Upper lobe of left lung (tissue), 6 donors: ENCODE results near the gene ATOH7. TPM values are rescaled to one million over a fixed set of nuclear protein-coding genes. Genes with fewer than 3 reads are reported as not detected.
"Not testable (repeated sequence)": the region's sequence is repeated elsewhere in the genome, so short reads cannot be mapped to it uniquely, and the experiment has no call there.

Source experiments
- ATAC-seq, 2 donors: fragments of 200-7000 bp; cut with Tn5 transposase; one replicate each; pipeline ENCODE4 v1.9.1; 2022; ENCODE audit warnings: mild to moderate bottlenecking in 2 of 2, moderate library complexity in 2 of 2; ENCODE audit not compliant: low FRiP score in 2 of 2
- DNase-seq, 2 donors: peaks; one replicate each; pipeline ENCODE4 v3.0.0-alpha.2; 2019 to 2020
- H3K27ac ChIP-seq, 4 donors: fragments of 200-600 bp; sonication (generic); one replicate each; pipeline ENCODE4 v1.5.1; 2016 to 2019
- H3K27me3 ChIP-seq, 4 donors: fragments of 200-600 bp; sonication (generic); one replicate each; pipeline ENCODE4 v1.5.1; 2017 to 2019
- H3K36me3 ChIP-seq, 4 donors: fragments of 200-600 bp; sonication (generic); one replicate each; pipeline ENCODE4 v1.5.1; 2016 to 2019
- H3K4me1 ChIP-seq, 4 donors: fragments of 200-600 bp; sonication (generic); one replicate each; pipeline ENCODE4 v1.5.1; 2018 to 2019
- H3K4me3 ChIP-seq, 4 donors: fragments of 200-600 bp; sonication (generic); one replicate each; pipeline ENCODE4 v1.5.1; 2017 to 2019; ENCODE audit warnings: mild to moderate bottlenecking in 2 of 4, moderate library complexity in 1 of 4
- H3K9me3 ChIP-seq, 4 donors: fragments of 200-600 bp; sonication (generic); one replicate each; pipeline ENCODE4 v1.5.1; 2018 to 2019
- EP300 ChIP-seq, 4 donors: sonication (generic); formaldehyde crosslinking; IDR thresholded peaks; one replicate each; pipeline ENCODE4 v1.5.1; 2017; ENCODE audit warnings: antibody characterized with exemption in 4 of 4, control low read depth in 2 of 4
- POLR2A ChIP-seq, 4 donors: fragments of 450-650 bp; IDR thresholded peaks; one replicate each; pipeline ENCODE4 v1.5.1; 2016 to 2017; ENCODE audit warnings: antibody characterized with exemption in 4 of 4, mild to moderate bottlenecking in 2 of 4
- POLR2AphosphoS5 ChIP-seq, 2 donors: sonication (generic); formaldehyde crosslinking; IDR thresholded peaks; one replicate each; pipeline ENCODE4 v1.5.1; 2017; ENCODE audit warnings: antibody characterized with exemption in 2 of 2
- WGBS, 2 donors: methylation state at CpG; one replicate each; pipeline ENCODE4 v1.1.5; 2017 to 2018; 5-methylcytosine and 5-hydroxymethylcytosine counted together
- total RNA-seq, 6 donors: library from RNA; depleted of rRNA in 4 of 6; stranded (reverse); fragments of >200 nt in 4 of 6; gene quantifications; one replicate each; pipeline versions ENCODE4 v1.1.0 to v1.2.1, GENCODE V29; 2016 to 2021
- TF ChIP-seq, protein P1 (sequence below), 6 experiments: fragments of 450-650 bp in 4 of 6; fragments of 200-600 bp in 2 of 6; sonication (generic) in 2 of 6; IDR thresholded peaks; one replicate each; pipeline ENCODE4 v1.5.1; 2016 to 2019; ENCODE audit warnings: antibody characterized with exemption in 6 of 6
- donor health status: DM: no; HTN: no; CAD: no; lungs with moderate emphysema.
- donor health status: DM: no; HTN: yes; CAD: no; lungs with severe emphysema.

Gene ATOH7
- total RNA-seq: not detected

DNA sequence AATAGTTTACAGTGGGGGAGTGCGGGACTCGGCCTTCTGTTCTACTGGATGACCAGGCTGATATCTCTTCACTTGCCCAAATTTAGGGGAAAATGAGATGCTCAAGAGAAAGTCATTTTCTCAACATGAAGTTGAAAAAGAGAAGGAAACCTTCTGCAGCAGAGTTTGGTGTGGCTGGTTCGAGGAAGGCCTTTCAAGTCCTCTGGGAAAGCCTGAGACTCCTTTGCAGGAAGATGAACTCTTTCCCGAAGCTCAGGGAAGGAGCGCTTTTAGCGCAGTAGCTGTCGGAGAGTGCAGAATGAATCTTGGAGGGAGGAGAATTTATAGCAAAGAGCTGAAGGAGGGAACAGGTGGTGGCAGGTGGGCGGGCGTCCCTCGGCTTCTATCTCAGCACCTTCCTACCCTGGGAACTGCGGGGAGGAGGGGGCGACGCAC lies at the start of gene ATOH7:
ATOH7 (minus strand) TSS at position 297 of the 435 bp plus-strand sequence. CDS start 436 bp downstream, outside the sequence.
- H3K4me1 ChIP-seq: peaks cover 9 to 15% (median 12%) of the 10 kb centered on the region in 4 donors
- DNase-seq (no peak), ATAC-seq (no peak)
- H3K36me3 ChIP-seq: no peaks in the 10 kb centered on the region
- H3K27ac ChIP-seq: peak within 1 kb of the TSS in 2 of 4 donors; percentile 18 to 61
- no peaks in the 10 kb centered on the region for H3K27me3 ChIP-seq
- 44 to 54% methylated on average over 13 of the region's 13 CpGs for WGBS, 2 donors
- TF ChIP-seq POLR2AphosphoS5 (IDR thresholded peaks at IDR 0.05): no peak
- peak within 1 kb of the TSS; percentile 48 to 71 (median 58) for H3K4me3 ChIP-seq
- no peaks in the 10 kb centered on the region for H3K9me3 ChIP-seq

DNA sequence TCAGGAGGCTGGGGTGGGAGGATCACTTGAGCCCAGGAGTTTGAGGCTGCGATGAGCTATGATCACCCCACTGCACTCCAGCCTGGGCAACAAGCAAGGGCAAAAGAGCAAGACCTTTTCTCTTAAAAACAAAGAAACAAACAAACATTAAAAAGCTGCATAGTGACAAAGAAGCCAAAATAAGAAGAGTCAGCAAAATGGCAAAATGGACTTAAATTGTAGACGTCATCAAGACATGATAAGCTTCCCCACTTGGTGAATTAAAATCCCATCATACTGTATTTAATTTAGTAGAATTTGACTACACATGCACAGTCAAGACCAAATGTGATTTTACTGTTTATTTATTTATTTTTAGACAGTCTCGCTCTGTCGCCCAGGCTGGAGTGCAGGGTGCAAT lies 48.8 kb upstream of the ATOH7 start:
- Histone ChIP-seq H3K27ac (no peak overlapping the region), H3K4me3 (no peak overlapping the region), H3K36me3 (no peaks in the 10 kb centered on the region), H3K9me3 (peaks cover 0 to 12% (median 6%) of the 10 kb centered on the region in 4 donors), H3K4me1 (no peaks in the 10 kb centered on the region), H3K27me3 (no peaks in the 10 kb centered on the region)
- DNase-seq (no peak), ATAC-seq (no peak)
- no peak for TF ChIP-seq POLR2A (IDR thresholded peaks at IDR 0.05)
- no peak for TF ChIP-seq EP300 (IDR thresholded peaks at IDR 0.05)
- TF ChIP-seq, protein P1, sequence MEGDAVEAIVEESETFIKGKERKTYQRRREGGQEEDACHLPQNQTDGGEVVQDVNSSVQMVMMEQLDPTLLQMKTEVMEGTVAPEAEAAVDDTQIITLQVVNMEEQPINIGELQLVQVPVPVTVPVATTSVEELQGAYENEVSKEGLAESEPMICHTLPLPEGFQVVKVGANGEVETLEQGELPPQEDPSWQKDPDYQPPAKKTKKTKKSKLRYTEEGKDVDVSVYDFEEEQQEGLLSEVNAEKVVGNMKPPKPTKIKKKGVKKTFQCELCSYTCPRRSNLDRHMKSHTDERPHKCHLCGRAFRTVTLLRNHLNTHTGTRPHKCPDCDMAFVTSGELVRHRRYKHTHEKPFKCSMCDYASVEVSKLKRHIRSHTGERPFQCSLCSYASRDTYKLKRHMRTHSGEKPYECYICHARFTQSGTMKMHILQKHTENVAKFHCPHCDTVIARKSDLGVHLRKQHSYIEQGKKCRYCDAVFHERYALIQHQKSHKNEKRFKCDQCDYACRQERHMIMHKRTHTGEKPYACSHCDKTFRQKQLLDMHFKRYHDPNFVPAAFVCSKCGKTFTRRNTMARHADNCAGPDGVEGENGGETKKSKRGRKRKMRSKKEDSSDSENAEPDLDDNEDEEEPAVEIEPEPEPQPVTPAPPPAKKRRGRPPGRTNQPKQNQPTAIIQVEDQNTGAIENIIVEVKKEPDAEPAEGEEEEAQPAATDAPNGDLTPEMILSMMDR (IDR thresholded peaks at IDR 0.05): no peak
- WGBS, 2 donors: 93 to 95% methylated on average over 4 of the region's 4 CpGs

DNA sequence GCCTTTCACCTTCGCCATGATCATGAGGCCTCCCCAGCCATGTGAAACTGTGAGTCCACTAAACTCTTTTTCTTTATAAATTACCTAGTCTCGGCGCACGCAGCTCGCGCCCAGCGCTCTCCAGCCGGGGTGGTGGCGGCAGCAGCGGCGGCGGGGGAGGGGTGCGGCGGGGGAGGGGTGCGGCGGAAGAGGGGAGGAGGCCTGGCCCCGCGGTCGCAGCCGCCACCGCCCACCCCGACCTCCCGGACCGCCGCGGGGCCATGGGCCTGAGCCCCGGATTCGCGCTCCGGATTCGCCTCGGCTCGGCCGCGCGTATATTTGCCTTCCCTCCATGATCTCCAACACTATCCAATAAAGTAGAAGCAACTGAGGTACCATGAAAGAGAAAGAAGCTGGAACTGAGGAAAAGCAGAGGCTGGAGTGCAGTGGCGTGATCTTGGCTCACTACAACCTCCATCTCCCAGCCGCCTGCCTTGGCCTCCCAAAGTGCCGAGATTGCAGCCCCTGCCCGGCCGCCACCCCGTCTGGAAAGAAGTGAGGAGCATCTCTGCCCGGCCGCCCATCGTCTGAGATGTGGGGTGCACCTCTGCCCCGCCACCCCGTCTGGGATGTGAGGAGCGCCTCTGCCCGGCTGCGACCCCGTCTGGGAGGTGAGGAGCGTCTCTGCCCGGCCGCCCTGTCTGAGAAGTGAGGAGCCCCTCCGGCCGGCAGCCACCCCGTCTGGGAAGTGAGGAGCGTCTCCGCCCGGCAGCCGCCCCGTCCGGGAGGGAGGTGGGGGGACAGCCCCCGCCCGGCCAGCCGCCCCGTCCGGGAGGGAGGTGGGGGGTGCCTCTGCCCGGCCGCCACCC lies 47.2 kb upstream of the ATOH7 start:
- 96 to 98% methylated on average over 52 to 61 of the region's 70 CpGs for WGBS, 2 donors
- not testable (repeated sequence) for H3K36me3 ChIP-seq, ATAC-seq, H3K4me1 ChIP-seq, H3K27me3 ChIP-seq, H3K27ac ChIP-seq, H3K4me3 ChIP-seq
- peaks cover 0 to 12% (median 6%) of the 10 kb centered on the region in 4 donors for H3K9me3 ChIP-seq
- peak in 1 of 2 donors; percentile 64 for DNase-seq

DNA sequence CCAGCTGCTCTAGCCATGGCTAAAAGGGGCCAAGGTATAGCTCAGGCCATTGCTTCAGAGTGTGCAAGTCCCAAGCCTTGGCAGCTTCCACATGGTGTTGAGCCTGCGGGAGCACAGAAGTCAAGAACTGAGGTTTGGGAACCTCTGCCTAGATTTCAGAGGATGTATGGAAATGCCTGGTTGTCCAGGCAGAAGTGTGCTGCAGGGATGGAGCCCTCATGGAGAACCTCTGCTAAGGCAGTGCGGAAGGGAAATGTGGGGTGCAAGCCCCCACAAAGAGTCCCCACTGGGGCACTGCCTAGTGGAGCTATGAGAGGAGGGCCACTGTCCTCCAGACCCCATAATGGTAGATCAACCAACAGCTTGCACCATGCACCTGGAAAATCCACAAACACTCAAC lies 45.9 kb upstream of the ATOH7 start:
- not testable (repeated sequence) for H3K27me3 ChIP-seq, ATAC-seq, DNase-seq, H3K36me3 ChIP-seq, H3K4me1 ChIP-seq, H3K27ac ChIP-seq, H3K4me3 ChIP-seq
- WGBS, 2 donors: 78 to 100% methylated on average over 1 to 2 of the region's 2 CpGs
- H3K9me3 ChIP-seq: peaks cover 0 to 12% (median 6%) of the 10 kb centered on the region in 4 donors

DNA sequence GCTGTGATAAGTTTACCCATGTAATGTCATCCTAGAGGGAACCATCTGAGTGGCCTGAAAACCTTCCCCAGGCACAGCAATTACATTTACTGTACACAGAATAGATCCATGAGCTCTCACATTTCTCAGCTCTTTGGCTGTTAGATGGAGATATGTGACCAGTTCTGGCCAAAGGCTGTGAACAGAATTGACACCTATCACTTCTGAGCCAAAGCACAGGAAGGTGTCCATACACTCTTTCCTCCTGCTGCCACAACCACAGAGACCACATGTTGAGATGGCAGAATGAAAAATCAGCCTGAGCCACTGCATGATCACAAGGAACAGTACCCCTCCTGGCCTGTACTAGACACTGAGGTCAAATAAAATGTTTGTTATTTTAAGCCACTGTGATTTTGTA lies 44.3 kb upstream of the ATOH7 start:
- no peak for DNase-seq
- ATAC-seq: no peak
- peaks cover 0 to 12% (median 6%) of the 10 kb centered on the region in 4 donors for H3K9me3 ChIP-seq

DNA sequence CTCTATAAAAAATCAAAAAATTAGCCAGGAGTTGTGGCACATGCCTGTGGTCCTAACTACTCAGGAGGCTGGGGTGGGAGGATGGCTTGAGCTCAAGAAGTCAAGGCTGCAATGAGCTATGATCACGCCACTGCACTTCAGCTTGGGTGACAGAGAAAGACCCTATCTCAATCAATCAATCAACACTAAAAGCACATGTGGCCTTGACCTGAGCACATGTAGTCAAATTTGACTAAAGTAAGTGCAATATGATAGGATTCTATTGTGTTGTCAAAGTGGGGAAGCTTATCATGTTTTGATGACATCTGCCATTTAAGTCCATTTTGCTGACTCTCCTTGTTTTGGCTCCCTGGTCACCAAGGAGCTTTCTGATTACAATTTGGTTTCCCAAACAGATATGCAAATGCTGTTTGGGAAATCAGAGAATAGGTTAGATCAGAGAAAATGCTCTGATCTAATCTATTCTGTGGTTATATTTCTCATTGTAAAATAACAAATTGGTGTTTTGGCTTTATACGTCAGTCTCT lies 43.8 kb upstream of the ATOH7 start:
- Histone ChIP-seq H3K36me3 (no peaks in the 10 kb centered on the region), H3K27me3 (no peaks in the 10 kb centered on the region), H3K4me1 (no peaks in the 10 kb centered on the region), H3K27ac (no peak overlapping the region), H3K9me3 (peaks cover 0 to 12% (median 6%) of the 10 kb centered on the region in 4 donors), H3K4me3 (no peak overlapping the region)
- 93 to 98% methylated on average over 2 of the region's 2 CpGs for WGBS, 2 donors
- TF ChIP-seq POLR2A (IDR thresholded peaks at IDR 0.05) (no peak), POLR2AphosphoS5 (IDR thresholded peaks at IDR 0.05) (no peak), EP300 (IDR thresholded peaks at IDR 0.05) (no peak)
- TF ChIP-seq, protein P1 (IDR thresholded peaks at IDR 0.05): no peak
- no peak for ATAC-seq
- DNase-seq: no peak

More for the DNA sequence above, 44.3 kb upstream of the ATOH7 start:
- H3K27ac ChIP-seq: no peak overlapping the region
- no peaks in the 10 kb centered on the region for H3K27me3 ChIP-seq
- no peaks in the 10 kb centered on the region for H3K36me3 ChIP-seq
- no peak for TF ChIP-seq POLR2A (IDR thresholded peaks at IDR 0.05)
- TF ChIP-seq, protein P1 (IDR thresholded peaks at IDR 0.05): no peak
- no peak for TF ChIP-seq POLR2AphosphoS5 (IDR thresholded peaks at IDR 0.05)
- no peak for TF ChIP-seq EP300 (IDR thresholded peaks at IDR 0.05)
- H3K4me1 ChIP-seq: no peaks in the 10 kb centered on the region
- H3K4me3 ChIP-seq: no peak overlapping the region
